NB4 (cell line): Measurements from ENCODE around the gene SATB2.

ENCODE experiments used
- CTCF ChIP-seq: IDR thresholded peaks from one replicate; pipeline ENCODE4 v1.5.1; 2012; ENCODE audit warnings: low read depth, low read length
- MAX ChIP-seq: IDR thresholded peaks from 2 replicates; pipeline ENCODE4 v1.6.1; 2011; ENCODE audit warnings: low read depth, low read length
- POLR2A ChIP-seq: IDR thresholded peaks from 2 replicates; pipeline ENCODE4 v1.6.1; 2011; ENCODE audit warnings: mild to moderate bottlenecking; ENCODE audit not compliant: insufficient read length; ENCODE audit errors: extremely low read depth

- TF ChIP-seq CTCF (no peak), MAX (no peak), POLR2A (no peak)
Measured at GRCh38 chr2:199366406-199366805, 91.3 kb downstream of the SATB2 start.
